Brain microvascular endothelial cell (primary cell): ENCODE data around the gene ARHGEF12.

Source experiments
- DNase-seq: peaks from one replicate; pipeline ENCODE4 v3.0.0-alpha.2; 2020
- H3K27ac ChIP-seq: fragments of 250-450 bp; sonication (Bioruptor Pico); 2 replicates; pipeline ENCODE4 v1.5.1; 2020; ENCODE audit warnings: mild to moderate bottlenecking, moderate library complexity
- H3K27me3 ChIP-seq: fragments of 250-450 bp; sonication (Bioruptor Pico); replicated peaks from 2 replicates; pipeline ENCODE4 v1.5.1; 2020; ENCODE audit warnings: mild to moderate bottlenecking
- H3K36me3 ChIP-seq: fragments of 250-450 bp; sonication (Bioruptor Pico); replicated peaks from 2 replicates; pipeline ENCODE4 v1.5.1; 2020; ENCODE audit warnings: mild to moderate bottlenecking
- H3K4me3 ChIP-seq: 2 replicates; pipeline ENCODE4 v1.5.1; 2011; ENCODE audit warnings: low read depth, mild to moderate bottlenecking, control low read depth, low read length, moderate library complexity
- in situ Hi-C: cut with HindIII; loops from 2 replicates; pipeline ENCODE4 v1.10.0; 2017; ENCODE audit warnings: low sequenced_read_pairs, low pct_ligation_motif_present
- TF ChIP-seq, protein P1 (sequence below): IDR thresholded peaks from 2 replicates; pipeline ENCODE4 v1.5.1; 2011; ENCODE audit warnings: low read depth, mild to moderate bottlenecking, moderate library complexity, low read length, control low read depth, inconsistent platforms; ENCODE audit errors: missing control alignments

ARHGEF12 gene

DNA sequence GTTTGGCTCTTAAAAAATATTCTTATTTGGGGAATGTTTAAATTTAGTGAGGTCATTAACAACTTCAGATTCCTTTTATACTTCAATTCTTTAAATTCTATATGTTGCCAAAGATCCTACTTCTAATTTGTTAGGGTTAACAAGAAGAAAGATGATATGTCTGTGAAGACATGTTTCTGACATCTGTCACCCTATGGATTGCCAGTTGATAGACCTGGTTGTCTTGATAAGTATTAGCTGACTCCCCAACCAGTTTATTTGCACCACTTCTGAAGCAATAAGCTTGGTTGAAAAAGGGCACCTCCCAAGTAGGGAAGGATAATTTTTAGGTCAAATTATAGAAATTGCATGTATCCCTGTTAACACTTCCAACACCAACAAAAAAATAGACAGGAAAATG lies 29.3 kb downstream of the ARHGEF12 start:
- DNase-seq = no peak
- in situ Hi-C loops = no loop called here
- Histone ChIP-seq H3K27ac (no peak overlapping the region), H3K4me3 (no peak overlapping the region), H3K27me3 (no peaks in the 10 kb centered on the region), H3K36me3 (no peaks in the 10 kb centered on the region)
- TF ChIP-seq, protein P1, sequence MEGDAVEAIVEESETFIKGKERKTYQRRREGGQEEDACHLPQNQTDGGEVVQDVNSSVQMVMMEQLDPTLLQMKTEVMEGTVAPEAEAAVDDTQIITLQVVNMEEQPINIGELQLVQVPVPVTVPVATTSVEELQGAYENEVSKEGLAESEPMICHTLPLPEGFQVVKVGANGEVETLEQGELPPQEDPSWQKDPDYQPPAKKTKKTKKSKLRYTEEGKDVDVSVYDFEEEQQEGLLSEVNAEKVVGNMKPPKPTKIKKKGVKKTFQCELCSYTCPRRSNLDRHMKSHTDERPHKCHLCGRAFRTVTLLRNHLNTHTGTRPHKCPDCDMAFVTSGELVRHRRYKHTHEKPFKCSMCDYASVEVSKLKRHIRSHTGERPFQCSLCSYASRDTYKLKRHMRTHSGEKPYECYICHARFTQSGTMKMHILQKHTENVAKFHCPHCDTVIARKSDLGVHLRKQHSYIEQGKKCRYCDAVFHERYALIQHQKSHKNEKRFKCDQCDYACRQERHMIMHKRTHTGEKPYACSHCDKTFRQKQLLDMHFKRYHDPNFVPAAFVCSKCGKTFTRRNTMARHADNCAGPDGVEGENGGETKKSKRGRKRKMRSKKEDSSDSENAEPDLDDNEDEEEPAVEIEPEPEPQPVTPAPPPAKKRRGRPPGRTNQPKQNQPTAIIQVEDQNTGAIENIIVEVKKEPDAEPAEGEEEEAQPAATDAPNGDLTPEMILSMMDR = no peak

DNA sequence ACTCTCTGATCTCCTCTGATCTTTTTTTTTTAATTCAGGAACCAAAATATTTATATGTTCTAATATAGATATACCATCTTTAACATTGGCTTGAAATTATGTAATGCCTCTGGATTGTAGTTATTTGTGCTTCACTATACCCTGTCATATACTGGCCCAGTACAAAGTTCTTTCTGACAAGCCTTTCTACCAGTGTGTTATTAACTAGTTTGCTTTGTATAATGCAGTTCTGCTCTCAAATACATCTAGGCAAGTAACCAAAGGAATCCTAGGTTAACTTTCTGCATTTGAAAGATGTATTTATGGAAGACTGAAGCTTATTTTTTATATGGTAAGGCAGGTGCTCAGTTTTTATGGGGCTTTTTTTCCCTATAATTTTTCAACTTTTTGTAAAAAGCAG lies 36.1 kb downstream of the ARHGEF12 start:
- DNase-seq = no peak
- TF ChIP-seq, protein P1 = no peak
- Histone ChIP-seq H3K27me3 (no peaks in the 10 kb centered on the region), H3K36me3 (no peaks in the 10 kb centered on the region), H3K27ac (no peak overlapping the region), H3K4me3 (no peak overlapping the region)
- in situ Hi-C loops = no loop called here

DNA sequence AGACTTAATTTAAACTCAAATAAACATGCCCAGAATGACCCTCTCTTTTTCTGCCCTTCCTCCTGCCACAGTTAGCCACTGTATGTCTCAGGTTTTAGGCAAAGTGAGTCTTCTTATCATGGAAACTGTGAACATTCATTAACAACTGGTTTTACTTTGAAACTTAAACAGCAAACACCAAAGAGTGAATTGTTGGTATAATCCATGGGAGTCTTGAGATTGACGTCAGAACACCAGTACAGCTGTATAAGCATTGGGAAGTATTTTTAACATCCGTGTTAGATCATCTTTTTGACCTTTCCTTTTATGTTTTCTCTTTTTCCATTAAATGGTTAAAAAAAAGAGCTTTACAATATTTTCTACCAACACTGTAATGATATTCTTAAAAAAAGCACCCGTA lies 38.9 kb downstream of the ARHGEF12 start:
- H3K36me3 ChIP-seq = no peaks in the 10 kb centered on the region
- H3K4me3 ChIP-seq = no peak overlapping the region
- peak overlapping the region; percentile 70 for H3K27ac ChIP-seq
- no peaks in the 10 kb centered on the region for H3K27me3 ChIP-seq
- TF ChIP-seq, protein P1 = no peak
- DNase-seq = peak; percentile 60
- in situ Hi-C loops = no loop called here

DNA sequence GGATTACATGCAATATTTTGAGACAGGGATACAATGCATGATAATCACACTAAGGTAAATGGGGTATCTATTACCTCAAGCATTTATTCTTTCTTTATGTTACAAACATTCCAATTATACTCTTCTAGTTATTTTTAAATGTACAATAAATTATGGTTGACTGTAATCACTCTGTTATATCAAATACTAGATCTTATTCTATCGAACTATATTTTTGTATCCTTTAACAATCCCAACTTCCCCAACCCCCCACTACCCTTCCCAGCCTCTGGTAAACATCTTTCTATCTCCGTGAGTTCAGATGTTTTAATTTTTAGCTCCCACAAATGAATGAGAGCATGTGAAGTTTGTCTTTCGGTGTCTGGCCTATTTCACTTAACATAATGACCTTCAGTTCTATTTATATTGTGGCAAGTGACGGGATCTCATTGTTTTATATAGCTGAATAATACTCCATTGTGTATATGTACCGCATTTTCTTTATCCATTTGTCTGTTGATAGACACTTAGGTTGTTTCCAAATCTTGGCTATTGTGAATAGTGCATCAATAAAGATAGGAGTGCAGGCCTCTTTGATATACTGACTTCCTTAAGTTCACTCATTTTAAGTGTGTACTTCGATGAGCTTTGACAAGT lies 40.5 kb downstream of the ARHGEF12 start:
- Histone ChIP-seq H3K36me3 (no peaks in the 10 kb centered on the region), H3K27me3 (no peaks in the 10 kb centered on the region), H3K27ac (no peak overlapping the region), H3K4me3 (no peak overlapping the region)
- DNase-seq = no peak
- in situ Hi-C loops = no loop called here
- TF ChIP-seq, protein P1 = no peak

DNA sequence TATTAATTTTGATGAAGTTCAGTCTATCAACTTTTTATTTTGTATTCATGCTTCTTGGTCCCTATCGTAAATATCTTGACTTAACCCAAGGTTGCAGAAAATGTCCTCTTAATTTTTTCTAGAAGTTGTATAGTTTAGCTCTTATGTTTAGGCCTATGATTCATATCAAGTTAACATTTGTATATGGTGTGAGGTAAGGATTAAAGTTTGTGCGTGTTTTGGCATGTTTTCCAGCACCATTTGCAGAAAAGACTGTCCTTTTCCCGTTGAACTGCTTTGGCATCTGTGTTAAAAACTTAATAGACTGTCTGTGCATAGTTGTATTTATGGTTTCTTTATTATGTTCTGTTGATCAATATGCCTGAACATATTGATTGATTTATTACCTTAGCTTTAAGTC lies 42.3 kb downstream of the ARHGEF12 start:
- no peak for DNase-seq
- TF ChIP-seq, protein P1 = no peak
- in situ Hi-C loops = no loop called here
- no peak overlapping the region for H3K27ac ChIP-seq
- H3K36me3 ChIP-seq = no peaks in the 10 kb centered on the region
- H3K27me3 ChIP-seq = no peaks in the 10 kb centered on the region
- H3K4me3 ChIP-seq = no peak overlapping the region

DNA sequence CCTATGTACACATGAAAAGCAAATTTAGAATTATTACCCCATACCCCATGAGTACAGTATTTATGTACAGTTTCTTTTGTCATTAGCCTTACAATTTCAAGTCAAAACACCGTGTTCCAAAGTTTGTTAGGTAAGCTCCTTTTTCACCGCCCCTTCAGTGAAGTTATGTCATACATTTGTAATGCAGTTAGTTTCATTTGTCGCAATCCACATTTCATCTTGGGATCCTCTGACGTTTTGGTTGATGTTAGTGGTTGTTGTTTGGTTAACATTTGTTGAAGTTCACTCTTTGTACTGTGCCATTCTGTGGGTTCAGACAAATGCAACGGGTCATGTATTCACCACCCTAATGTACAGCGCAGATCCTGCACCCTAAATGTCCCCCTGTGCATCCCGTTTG lies 45.2 kb downstream of the ARHGEF12 start:
- in situ Hi-C loops = no loop called here
- no peaks in the 10 kb centered on the region for H3K27me3 ChIP-seq

More for the DNA sequence above, 45.2 kb downstream of the ARHGEF12 start:
- DNase-seq = no peak
- H3K36me3 ChIP-seq = no peaks in the 10 kb centered on the region
- TF ChIP-seq, protein P1 = no peak
- no peak overlapping the region for H3K27ac ChIP-seq
- H3K4me3 ChIP-seq = no peak overlapping the region
